Measurements from ENCODE around the gene COX10.
"Not testable (repeated sequence)": the region's sequence is repeated elsewhere in the genome, so short reads cannot be mapped to it uniquely, and the experiment has no call there.

COX10 gene

GRCh38 chr17:14235047-14235446 lies 165.7 kb downstream of the COX10 start:
- H3K36me3 ChIP-seq (ENCODE audit: control insufficient read depth in 4 of 4, insufficient read depth in 4 of 4, low read length in 3 of 4); DNase-seq; H3K27ac ChIP-seq (ENCODE audit: insufficient read depth in 1 of 2, low read depth in 1 of 2, low read length in 2 of 2, poor library complexity in 1 of 2, severe bottlenecking in 2 of 2); POLR2A ChIA-PET; H3K9me3 ChIP-seq (ENCODE audit: control extremely low read depth in 1 of 5, control insufficient read depth in 4 of 5, insufficient read depth in 2 of 5, low read depth in 1 of 5, low read length in 4 of 5); H3K4me1 ChIP-seq (ENCODE audit: control extremely low read depth in 1 of 4, control insufficient read depth in 4 of 4, insufficient read depth in 4 of 4, low read length in 3 of 4); H3K4me3 ChIP-seq (ENCODE audit: control insufficient read depth in 1 of 7, extremely low read depth in 1 of 7, insufficient read depth in 4 of 7, low read depth in 2 of 7, low read length in 6 of 7); H3K27me3 ChIP-seq (replicated peaks in 2 of 5; ENCODE audit: control insufficient read depth in 4 of 5, insufficient read depth in 5 of 5, low read length in 4 of 5); CTCF ChIA-PET: not testable (repeated sequence)
- WGBS (ENCODE audit: insufficient coverage) = no CpG with 5 or more reads among the region's 2 CpGs

GRCh38 chr17:14236032-14236431 lies 166.7 kb downstream of the COX10 start:
- H3K4me3 ChIP-seq (ENCODE audit: control insufficient read depth in 1 of 7, extremely low read depth in 1 of 7, insufficient read depth in 4 of 7, low read depth in 2 of 7, low read length in 6 of 7); H3K9me3 ChIP-seq (ENCODE audit: control extremely low read depth in 1 of 5, control insufficient read depth in 4 of 5, insufficient read depth in 2 of 5, low read depth in 1 of 5, low read length in 4 of 5); DNase-seq; CTCF ChIA-PET; H3K27me3 ChIP-seq (replicated peaks in 2 of 5; ENCODE audit: control insufficient read depth in 4 of 5, insufficient read depth in 5 of 5, low read length in 4 of 5); POLR2A ChIA-PET; H3K27ac ChIP-seq (ENCODE audit: insufficient read depth in 1 of 2, low read depth in 1 of 2, low read length in 2 of 2, poor library complexity in 1 of 2, severe bottlenecking in 2 of 2); H3K4me1 ChIP-seq (ENCODE audit: control extremely low read depth in 1 of 4, control insufficient read depth in 4 of 4, insufficient read depth in 4 of 4, low read length in 3 of 4); H3K36me3 ChIP-seq (ENCODE audit: control insufficient read depth in 4 of 4, insufficient read depth in 4 of 4, low read length in 3 of 4): not testable (repeated sequence)
- WGBS (ENCODE audit: insufficient coverage) = 100% methylated on average over 2 of the region's 9 CpGs

DNA sequence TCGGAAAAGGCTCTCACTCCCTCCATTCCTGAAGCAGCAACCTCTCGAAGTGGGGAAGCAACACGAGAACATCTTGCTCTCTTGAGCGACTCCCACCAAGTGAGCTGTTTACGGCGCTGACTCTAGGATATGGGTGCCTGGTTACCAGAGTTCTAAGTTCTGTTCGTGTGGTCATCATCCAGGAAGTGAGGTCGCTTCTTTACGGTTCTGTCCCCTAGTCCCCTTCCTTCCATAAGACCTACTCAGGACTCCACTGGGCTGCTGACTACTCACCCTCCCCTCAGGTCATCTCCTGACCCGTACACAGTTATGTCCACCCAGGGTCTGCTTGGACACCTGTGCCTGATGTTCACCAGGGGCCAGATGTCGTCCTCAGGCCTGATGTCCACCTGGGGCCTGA lies 167.5 kb downstream of the COX10 start, which contains the start of gene CDRT15:
Gene CDRT15 (minus strand): TSS at position 101 of the 400 bp plus-strand sequence. CDS start 29 bp downstream, at position 72.
- POLR2A ChIA-PET = not testable (repeated sequence)

GRCh38 chr17:14239271-14239670 lies 170.0 kb downstream of the COX10 start:
- DNase-seq; POLR2A ChIA-PET; H3K27ac ChIP-seq (ENCODE audit: insufficient read depth in 1 of 2, low read depth in 1 of 2, low read length in 2 of 2, poor library complexity in 1 of 2, severe bottlenecking in 2 of 2); H3K4me3 ChIP-seq (ENCODE audit: control insufficient read depth in 1 of 7, extremely low read depth in 1 of 7, insufficient read depth in 4 of 7, low read depth in 2 of 7, low read length in 6 of 7); H3K4me1 ChIP-seq (ENCODE audit: control extremely low read depth in 1 of 4, control insufficient read depth in 4 of 4, insufficient read depth in 4 of 4, low read length in 3 of 4); H3K27me3 ChIP-seq (replicated peaks in 2 of 5; ENCODE audit: control insufficient read depth in 4 of 5, insufficient read depth in 5 of 5, low read length in 4 of 5); H3K36me3 ChIP-seq (ENCODE audit: control insufficient read depth in 4 of 4, insufficient read depth in 4 of 4, low read length in 3 of 4); H3K9me3 ChIP-seq (ENCODE audit: control extremely low read depth in 1 of 5, control insufficient read depth in 4 of 5, insufficient read depth in 2 of 5, low read depth in 1 of 5, low read length in 4 of 5); CTCF ChIA-PET: not testable (repeated sequence)
- no CpG with 5 or more reads among the region's 5 CpGs for WGBS (ENCODE audit: insufficient coverage)

More for the DNA sequence above, 167.5 kb downstream of the COX10 start, which contains the start of gene CDRT15:
- H3K27me3 ChIP-seq (replicated peaks in 2 of 5; ENCODE audit: control insufficient read depth in 4 of 5, insufficient read depth in 5 of 5, low read length in 4 of 5); H3K27ac ChIP-seq (ENCODE audit: insufficient read depth in 1 of 2, low read depth in 1 of 2, low read length in 2 of 2, poor library complexity in 1 of 2, severe bottlenecking in 2 of 2); DNase-seq; H3K4me1 ChIP-seq (ENCODE audit: control extremely low read depth in 1 of 4, control insufficient read depth in 4 of 4, insufficient read depth in 4 of 4, low read length in 3 of 4); H3K36me3 ChIP-seq (ENCODE audit: control insufficient read depth in 4 of 4, insufficient read depth in 4 of 4, low read length in 3 of 4); CTCF ChIA-PET; H3K4me3 ChIP-seq (ENCODE audit: control insufficient read depth in 1 of 7, extremely low read depth in 1 of 7, insufficient read depth in 4 of 7, low read depth in 2 of 7, low read length in 6 of 7); H3K9me3 ChIP-seq (ENCODE audit: control extremely low read depth in 1 of 5, control insufficient read depth in 4 of 5, insufficient read depth in 2 of 5, low read depth in 1 of 5, low read length in 4 of 5): not testable (repeated sequence)
- 89% methylated on average over 8 of the region's 11 CpGs for WGBS (ENCODE audit: insufficient coverage)

DNA sequence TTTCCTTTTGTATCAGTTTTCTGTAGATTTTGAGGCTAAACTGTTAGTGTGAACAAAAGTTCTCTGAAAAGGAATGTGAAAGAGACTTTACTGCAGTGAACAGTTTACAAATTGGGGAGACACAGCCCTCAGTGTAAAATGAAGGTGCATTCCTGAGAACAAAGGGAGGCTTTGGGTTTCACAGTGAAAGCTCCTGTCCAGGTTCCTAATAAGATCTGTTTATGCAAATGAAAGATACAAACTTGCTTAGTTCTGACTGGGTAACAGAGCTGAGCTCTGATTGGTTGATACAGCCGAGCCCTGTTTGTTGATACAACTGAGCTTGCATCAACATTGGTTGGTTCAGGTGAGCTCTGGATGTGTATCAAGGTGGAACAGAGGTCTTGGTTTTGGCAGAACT lies 175.7 kb downstream of the COX10 start:
- Histone ChIP-seq H3K9me3 (ENCODE audit: control extremely low read depth in 1 of 5, control insufficient read depth in 4 of 5, insufficient read depth in 2 of 5, low read depth in 1 of 5, low read length in 4 of 5) (no peaks in the 10 kb centered on the region), H3K27me3 (replicated peaks in 2 of 5; ENCODE audit: control insufficient read depth in 4 of 5, insufficient read depth in 5 of 5, low read length in 4 of 5) (no peaks in the 10 kb centered on the region), H3K4me1 (ENCODE audit: control extremely low read depth in 1 of 4, control insufficient read depth in 4 of 4, insufficient read depth in 4 of 4, low read length in 3 of 4) (no peaks in the 10 kb centered on the region), H3K36me3 (ENCODE audit: control insufficient read depth in 4 of 4, insufficient read depth in 4 of 4, low read length in 3 of 4) (no peaks in the 10 kb centered on the region), H3K27ac (ENCODE audit: insufficient read depth in 1 of 2, low read depth in 1 of 2, low read length in 2 of 2, poor library complexity in 1 of 2, severe bottlenecking in 2 of 2) (no peak overlapping the region), H3K4me3 (ENCODE audit: control insufficient read depth in 1 of 7, extremely low read depth in 1 of 7, insufficient read depth in 4 of 7, low read depth in 2 of 7, low read length in 6 of 7) (no peak overlapping the region)
- POLR2A ChIA-PET = no interaction called here
- CTCF ChIA-PET = no interaction called here
- DNase-seq = no peak
- 100% methylated on average over 1 of the region's 1 CpG for WGBS (ENCODE audit: insufficient coverage)

DNA sequence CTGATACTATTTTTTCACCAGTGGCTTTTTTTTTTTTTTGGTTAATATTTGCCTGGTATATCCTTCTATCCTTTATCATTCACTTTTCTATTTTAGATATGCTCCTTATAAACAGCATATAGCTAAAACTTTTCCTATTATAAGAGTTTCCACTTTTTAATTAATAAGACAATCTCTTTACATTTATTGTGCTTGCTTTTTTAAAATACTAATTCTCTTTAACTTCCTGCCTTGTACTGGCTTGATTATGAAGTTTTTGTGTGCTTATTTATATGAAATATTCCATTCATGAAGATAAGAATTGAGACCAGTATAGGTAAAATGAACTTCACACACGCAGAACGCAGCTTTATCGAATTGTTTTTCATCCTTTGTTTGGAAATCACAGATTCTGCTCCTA lies 176.3 kb downstream of the COX10 start:
- DNase-seq = no peak
- ChIA-PET CTCF (no interaction called here), POLR2A (no interaction called here)
- Histone ChIP-seq H3K9me3 (ENCODE audit: control extremely low read depth in 1 of 5, control insufficient read depth in 4 of 5, insufficient read depth in 2 of 5, low read depth in 1 of 5, low read length in 4 of 5) (no peaks in the 10 kb centered on the region), H3K4me1 (ENCODE audit: control extremely low read depth in 1 of 4, control insufficient read depth in 4 of 4, insufficient read depth in 4 of 4, low read length in 3 of 4) (no peaks in the 10 kb centered on the region), H3K36me3 (ENCODE audit: control insufficient read depth in 4 of 4, insufficient read depth in 4 of 4, low read length in 3 of 4) (no peaks in the 10 kb centered on the region), H3K27me3 (replicated peaks in 2 of 5; ENCODE audit: control insufficient read depth in 4 of 5, insufficient read depth in 5 of 5, low read length in 4 of 5) (no peaks in the 10 kb centered on the region), H3K4me3 (ENCODE audit: control insufficient read depth in 1 of 7, extremely low read depth in 1 of 7, insufficient read depth in 4 of 7, low read depth in 2 of 7, low read length in 6 of 7) (no peak overlapping the region), H3K27ac (ENCODE audit: insufficient read depth in 1 of 2, low read depth in 1 of 2, low read length in 2 of 2, poor library complexity in 1 of 2, severe bottlenecking in 2 of 2) (no peak overlapping the region)
- 100% methylated on average over 3 of the region's 3 CpGs for WGBS (ENCODE audit: insufficient coverage)

Data from common myeloid progenitor, CD34-positive (primary cell).